SK-N-SH treated with all-trans-retinoic acid at 6 μM for 48 hours (cell line): ENCODE results near the gene MOSMO.
"Not testable (repeated sequence)": the region's sequence is repeated elsewhere in the genome, so short reads cannot be mapped to it uniquely, and the experiment has no call there.

Experiments used
- ATAC-seq: fragments of 200-7000 bp; cut with Tn5 transposase; 3 replicates; pipeline ENCODE4 v1.9.1; 2020; ENCODE audit warnings: mild to moderate bottlenecking, moderate library complexity
- ARNTL ChIP-seq: fragments of 450-650 bp; formaldehyde crosslinking; IDR thresholded peaks from 2 replicates; pipeline ENCODE4 v1.5.0; 2020; ENCODE audit warnings: low read depth, mild to moderate bottlenecking, moderate library complexity, borderline replicate concordance
- BACH2 ChIP-seq: fragments of 250-450 bp; sonication (Bioruptor Pico); IDR thresholded peaks from 2 replicates; pipeline ENCODE4 v1.9.0; 2021; ENCODE audit warnings: mild to moderate bottlenecking, borderline replicate concordance
- CREB5 ChIP-seq: fragments of 250-450 bp; sonication (Bioruptor Pico); IDR thresholded peaks from 2 replicates; pipeline ENCODE4 v1.5.1; 2020; ENCODE audit warnings: low read depth, mild to moderate bottlenecking, moderate library complexity
- CSDC2 ChIP-seq: fragments of 250-450 bp; sonication (Bioruptor Pico); IDR thresholded peaks from 2 replicates; pipeline ENCODE4 v1.5.0; 2020; ENCODE audit warnings: mild to moderate bottlenecking, moderate library complexity
- GLIS3 ChIP-seq: fragments of 250-450 bp; sonication (Bioruptor Pico); IDR thresholded peaks from 2 replicates; pipeline ENCODE4 v1.5.0; 2020; ENCODE audit warnings: mild to moderate bottlenecking, moderate library complexity
- OSR1 ChIP-seq: fragments of 250-450 bp; sonication (Bioruptor Pico); IDR thresholded peaks from 2 replicates; pipeline ENCODE4 v1.8.0; 2022; ENCODE audit warnings: moderate library complexity, mild to moderate bottlenecking, inconsistent platforms
- PPARA ChIP-seq: fragments of 250-450 bp; sonication (Bioruptor Pico); IDR thresholded peaks from 2 replicates; pipeline ENCODE4 v1.5.0; 2020; ENCODE audit warnings: mild to moderate bottlenecking, borderline replicate concordance
- RARB ChIP-seq: fragments of 250-450 bp; sonication (Bioruptor Pico); IDR thresholded peaks from 2 replicates; pipeline ENCODE4 v1.8.0; 2021; ENCODE audit warnings: mild to moderate bottlenecking, moderate library complexity
- SNAI2 ChIP-seq: fragments of 250-450 bp; sonication (Bioruptor Pico); IDR thresholded peaks from 2 replicates; pipeline ENCODE4 v1.5.0; 2020; ENCODE audit warnings: mild to moderate bottlenecking, moderate library complexity
- TCF4 ChIP-seq: fragments of 250-450 bp; sonication (Bioruptor Pico); IDR thresholded peaks from 2 replicates; pipeline ENCODE4 v1.8.0; 2021; ENCODE audit warnings: mild to moderate bottlenecking, moderate library complexity, borderline replicate concordance
- TOX ChIP-seq: fragments of 250-450 bp; sonication (Bioruptor Pico); IDR thresholded peaks from 2 replicates; pipeline ENCODE4 v1.8.0; 2021; ENCODE audit warnings: mild to moderate bottlenecking, moderate library complexity, borderline replicate concordance
- ZFP3 ChIP-seq: fragments of 250-450 bp; sonication (Bioruptor Pico); IDR thresholded peaks from 2 replicates; pipeline ENCODE4 v1.5.0; 2020; ENCODE audit warnings: mild to moderate bottlenecking, moderate library complexity
- ZFP30 ChIP-seq: fragments of 450-650 bp; formaldehyde crosslinking; IDR thresholded peaks from 2 replicates; pipeline ENCODE4 v1.5.0; 2022; ENCODE audit warnings: mild to moderate bottlenecking, moderate library complexity
- ZNF565 ChIP-seq: fragments of 450-650 bp; formaldehyde crosslinking; conservative IDR thresholded peaks from 2 replicates; pipeline ENCODE4 v1.5.0; 2020; ENCODE audit warnings: low read depth, mild to moderate bottlenecking, moderate library complexity
- ZNF8 ChIP-seq: fragments of 450-650 bp; formaldehyde crosslinking; IDR thresholded peaks from 2 replicates; pipeline ENCODE4 v1.5.0; 2020; ENCODE audit warnings: mild to moderate bottlenecking, moderate library complexity
- TF ChIP-seq, protein P1 (sequence below): fragments of 250-450 bp; sonication (Bioruptor Pico); IDR thresholded peaks from 2 replicates; pipeline ENCODE4 v1.8.0; 2020; ENCODE audit warnings: mild to moderate bottlenecking, moderate library complexity, borderline replicate concordance
- TF ChIP-seq, protein P2 (sequence below): fragments of 250-450 bp; sonication (Bioruptor Pico); IDR thresholded peaks from 2 replicates; pipeline ENCODE4 v1.5.0; 2020; ENCODE audit warnings: mild to moderate bottlenecking, moderate library complexity
- TF ChIP-seq, protein P3 (sequence below): fragments of 250-450 bp; sonication (Bioruptor Pico); IDR thresholded peaks from 2 replicates; pipeline ENCODE4 v1.8.0; 2021; ENCODE audit warnings: low read depth, mild to moderate bottlenecking, moderate library complexity, borderline replicate concordance

The MOSMO gene

GRCh38 chr16:22035153-22035552 lies 27.2 kb downstream of the MOSMO start:
- TF ChIP-seq, protein P1, sequence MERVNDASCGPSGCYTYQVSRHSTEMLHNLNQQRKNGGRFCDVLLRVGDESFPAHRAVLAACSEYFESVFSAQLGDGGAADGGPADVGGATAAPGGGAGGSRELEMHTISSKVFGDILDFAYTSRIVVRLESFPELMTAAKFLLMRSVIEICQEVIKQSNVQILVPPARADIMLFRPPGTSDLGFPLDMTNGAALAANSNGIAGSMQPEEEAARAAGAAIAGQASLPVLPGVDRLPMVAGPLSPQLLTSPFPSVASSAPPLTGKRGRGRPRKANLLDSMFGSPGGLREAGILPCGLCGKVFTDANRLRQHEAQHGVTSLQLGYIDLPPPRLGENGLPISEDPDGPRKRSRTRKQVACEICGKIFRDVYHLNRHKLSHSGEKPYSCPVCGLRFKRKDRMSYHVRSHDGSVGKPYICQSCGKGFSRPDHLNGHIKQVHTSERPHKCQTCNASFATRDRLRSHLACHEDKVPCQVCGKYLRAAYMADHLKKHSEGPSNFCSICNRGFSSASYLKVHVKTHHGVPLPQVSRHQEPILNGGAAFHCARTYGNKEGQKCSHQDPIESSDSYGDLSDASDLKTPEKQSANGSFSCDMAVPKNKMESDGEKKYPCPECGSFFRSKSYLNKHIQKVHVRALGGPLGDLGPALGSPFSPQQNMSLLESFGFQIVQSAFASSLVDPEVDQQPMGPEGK (CRISPR knock-in tag), result no peak
- TF ChIP-seq GLIS3 (CRISPR knock-in tag), result no peak
- no peak for TF ChIP-seq SNAI2 (CRISPR knock-in tag)
- no peak for TF ChIP-seq OSR1 (CRISPR knock-in tag)
- TF ChIP-seq, protein P2, sequence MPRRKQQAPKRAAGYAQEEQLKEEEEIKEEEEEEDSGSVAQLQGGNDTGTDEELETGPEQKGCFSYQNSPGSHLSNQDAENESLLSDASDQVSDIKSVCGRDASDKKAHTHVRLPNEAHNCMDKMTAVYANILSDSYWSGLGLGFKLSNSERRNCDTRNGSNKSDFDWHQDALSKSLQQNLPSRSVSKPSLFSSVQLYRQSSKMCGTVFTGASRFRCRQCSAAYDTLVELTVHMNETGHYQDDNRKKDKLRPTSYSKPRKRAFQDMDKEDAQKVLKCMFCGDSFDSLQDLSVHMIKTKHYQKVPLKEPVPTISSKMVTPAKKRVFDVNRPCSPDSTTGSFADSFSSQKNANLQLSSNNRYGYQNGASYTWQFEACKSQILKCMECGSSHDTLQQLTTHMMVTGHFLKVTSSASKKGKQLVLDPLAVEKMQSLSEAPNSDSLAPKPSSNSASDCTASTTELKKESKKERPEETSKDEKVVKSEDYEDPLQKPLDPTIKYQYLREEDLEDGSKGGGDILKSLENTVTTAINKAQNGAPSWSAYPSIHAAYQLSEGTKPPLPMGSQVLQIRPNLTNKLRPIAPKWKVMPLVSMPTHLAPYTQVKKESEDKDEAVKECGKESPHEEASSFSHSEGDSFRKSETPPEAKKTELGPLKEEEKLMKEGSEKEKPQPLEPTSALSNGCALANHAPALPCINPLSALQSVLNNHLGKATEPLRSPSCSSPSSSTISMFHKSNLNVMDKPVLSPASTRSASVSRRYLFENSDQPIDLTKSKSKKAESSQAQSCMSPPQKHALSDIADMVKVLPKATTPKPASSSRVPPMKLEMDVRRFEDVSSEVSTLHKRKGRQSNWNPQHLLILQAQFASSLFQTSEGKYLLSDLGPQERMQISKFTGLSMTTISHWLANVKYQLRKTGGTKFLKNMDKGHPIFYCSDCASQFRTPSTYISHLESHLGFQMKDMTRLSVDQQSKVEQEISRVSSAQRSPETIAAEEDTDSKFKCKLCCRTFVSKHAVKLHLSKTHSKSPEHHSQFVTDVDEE (CRISPR knock-in tag), result no peak
- TF ChIP-seq, protein P3, sequence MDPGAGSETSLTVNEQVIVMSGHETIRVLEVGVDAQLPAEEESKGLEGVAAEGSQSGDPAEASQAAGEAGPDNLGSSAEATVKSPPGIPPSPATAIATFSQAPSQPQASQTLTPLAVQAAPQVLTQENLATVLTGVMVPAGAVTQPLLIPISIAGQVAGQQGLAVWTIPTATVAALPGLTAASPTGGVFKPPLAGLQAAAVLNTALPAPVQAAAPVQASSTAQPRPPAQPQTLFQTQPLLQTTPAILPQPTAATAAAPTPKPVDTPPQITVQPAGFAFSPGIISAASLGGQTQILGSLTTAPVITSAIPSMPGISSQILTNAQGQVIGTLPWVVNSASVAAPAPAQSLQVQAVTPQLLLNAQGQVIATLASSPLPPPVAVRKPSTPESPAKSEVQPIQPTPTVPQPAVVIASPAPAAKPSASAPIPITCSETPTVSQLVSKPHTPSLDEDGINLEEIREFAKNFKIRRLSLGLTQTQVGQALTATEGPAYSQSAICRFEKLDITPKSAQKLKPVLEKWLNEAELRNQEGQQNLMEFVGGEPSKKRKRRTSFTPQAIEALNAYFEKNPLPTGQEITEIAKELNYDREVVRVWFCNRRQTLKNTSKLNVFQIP (CRISPR knock-in tag), result no peak
- no peak for TF ChIP-seq ZFP3 (CRISPR knock-in tag)
- TF ChIP-seq, all 23 proteins: peak for 0
- ATAC-seq, result no peak

DNA sequence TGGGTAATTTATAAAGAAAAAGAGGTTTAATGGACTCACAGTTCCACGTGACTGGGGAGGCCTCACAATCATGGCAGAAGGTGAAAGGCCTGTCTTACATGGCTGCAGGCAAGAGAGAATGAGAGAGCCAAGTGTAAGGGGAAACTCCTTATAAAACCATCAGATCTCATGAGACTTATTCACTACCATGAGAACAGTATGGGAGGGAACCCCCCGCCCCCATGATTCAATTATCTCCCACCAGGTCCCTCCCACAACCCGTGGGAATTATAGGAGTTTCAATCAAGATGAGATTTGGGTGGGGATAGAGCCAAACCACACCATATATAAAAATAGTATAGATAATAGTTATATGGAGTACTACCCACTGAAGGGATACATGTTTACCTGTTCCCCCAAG lies 36.0 kb downstream of the MOSMO start:
- not testable (repeated sequence) for ATAC-seq

GRCh38 chr16:22045888-22046287 lies 38.0 kb downstream of the MOSMO start:
- ATAC-seq, result not testable (repeated sequence)

DNA sequence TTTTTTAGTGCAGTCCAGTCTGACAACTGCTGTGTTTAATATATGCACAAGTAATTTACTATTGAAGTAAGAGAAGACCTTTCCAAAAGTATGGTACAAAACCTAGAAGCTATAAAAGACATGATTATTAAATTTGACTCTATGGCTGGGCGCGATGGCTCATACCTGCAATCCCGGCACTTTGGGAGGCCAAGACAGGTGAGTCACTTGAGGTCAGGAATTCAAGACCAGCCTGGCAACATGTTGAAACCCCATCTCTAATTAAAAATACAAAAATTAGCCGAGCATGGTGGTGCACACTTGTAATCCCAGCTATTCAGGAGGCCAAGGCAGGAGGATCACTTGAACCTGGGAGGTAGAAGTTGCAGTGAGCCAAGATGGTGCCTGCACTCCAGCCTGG lies 43.1 kb downstream of the MOSMO start:
- TF ChIP-seq TCF4 (CRISPR knock-in tag) (no peak), RARB (no peak), ZFP30 (CRISPR knock-in tag) (no peak)
- ATAC-seq, result no peak

- TF ChIP-seq OSR1 (CRISPR knock-in tag), result no peak
- TF ChIP-seq SNAI2 (CRISPR knock-in tag), result no peak
- no peak for TF ChIP-seq TCF4 (CRISPR knock-in tag)
- no peak for ATAC-seq
Observed at GRCh38 chr16:22052980-22053379, 45.1 kb downstream of the MOSMO start.

- no peak for ATAC-seq
- TF ChIP-seq CSDC2 (CRISPR knock-in tag) (no peak), ZFP3 (CRISPR knock-in tag) (no peak), CREB5 (CRISPR knock-in tag) (no peak), TCF4 (CRISPR knock-in tag) (no peak), ZNF565 (CRISPR knock-in tag) (no peak), TOX (no peak), PPARA (CRISPR knock-in tag) (no peak), BACH2 (CRISPR knock-in tag) (no peak), RARB (no peak), ARNTL (CRISPR knock-in tag) (no peak), ZFP30 (CRISPR knock-in tag) (no peak), OSR1 (CRISPR knock-in tag) (no peak), ZNF8 (no peak)
- TF ChIP-seq, protein P2 (CRISPR knock-in tag), result no peak
- TF ChIP-seq, protein P1 (CRISPR knock-in tag), result no peak
Observed at GRCh38 chr16:22053921-22054341, 46.0 kb downstream of the MOSMO start.
